ENCODE measurements around the gene ACTR3.

The ACTR3 gene

GRCh38 chr2:114006460-114006859, 116.6 kb downstream of the ACTR3 start:
- H3K27ac ChIP-seq (ENCODE audit: low read length): no peak overlapping the region
- H4K20me1 ChIP-seq (ENCODE audit: insufficient read depth, low read length): no peaks in the 10 kb centered on the region
- DNase-seq: no peak
- H3K9me3 ChIP-seq (ENCODE audit: insufficient read depth, low read length, severe bottlenecking): no peaks in the 10 kb centered on the region
- no peaks in the 10 kb centered on the region for H3K79me2 ChIP-seq (ENCODE audit: insufficient read depth, low read length)
- no peak overlapping the region for H3K4me3 ChIP-seq (ENCODE audit: low read depth in 1 of 2, low read length in 2 of 2)
- no peak overlapping the region for H3K9ac ChIP-seq (ENCODE audit: low read depth, low read length)
- H3K4me2 ChIP-seq (ENCODE audit: insufficient read depth, low read length): no peak overlapping the region
- H3K36me3 ChIP-seq (ENCODE audit: insufficient read depth, low read length): no peaks in the 10 kb centered on the region
- H2AFZ ChIP-seq (ENCODE audit: low read depth, low read length): no peak overlapping the region
- TF ChIP-seq EZH2 (IDR thresholded peaks at IDR 0.05; ENCODE audit: borderline replicate concordance, low read depth, low read length, severe bottlenecking): no peak
- no peak for TF ChIP-seq CTCF (IDR thresholded peaks at IDR 0.05; ENCODE audit: borderline replicate concordance, extremely low read depth, low read length, poor library complexity, severe bottlenecking)
- H3K4me1 ChIP-seq (ENCODE audit: insufficient read depth, low read length): no peaks in the 10 kb centered on the region
- no peak for ATAC-seq (ENCODE audit: insufficient read depth, low read depth)
- no peaks in the 10 kb centered on the region for H3K27me3 ChIP-seq (ENCODE audit: insufficient read depth, low read length, poor library complexity)

GRCh38 chr2:114007436-114007835, 117.5 kb downstream of the ACTR3 start:
- TF ChIP-seq EZH2 (IDR thresholded peaks at IDR 0.05; ENCODE audit: borderline replicate concordance, low read depth, low read length, severe bottlenecking) (no peak), CTCF (IDR thresholded peaks at IDR 0.05; ENCODE audit: borderline replicate concordance, extremely low read depth, low read length, poor library complexity, severe bottlenecking) (no peak)
- no peak for DNase-seq
- no peak overlapping the region for H3K27ac ChIP-seq (ENCODE audit: low read length)
- H4K20me1 ChIP-seq (ENCODE audit: insufficient read depth, low read length): no peaks in the 10 kb centered on the region
- H3K4me2 ChIP-seq (ENCODE audit: insufficient read depth, low read length): no peak overlapping the region
- H3K4me3 ChIP-seq (ENCODE audit: low read depth in 1 of 2, low read length in 2 of 2): no peak overlapping the region
- no peaks in the 10 kb centered on the region for H3K4me1 ChIP-seq (ENCODE audit: insufficient read depth, low read length)
- no peaks in the 10 kb centered on the region for H3K36me3 ChIP-seq (ENCODE audit: insufficient read depth, low read length)
- H3K79me2 ChIP-seq (ENCODE audit: insufficient read depth, low read length): no peaks in the 10 kb centered on the region
- ATAC-seq (ENCODE audit: insufficient read depth, low read depth): no peak
- H3K9ac ChIP-seq (ENCODE audit: low read depth, low read length): no peak overlapping the region
- no peak overlapping the region for H2AFZ ChIP-seq (ENCODE audit: low read depth, low read length)
- no peaks in the 10 kb centered on the region for H3K9me3 ChIP-seq (ENCODE audit: insufficient read depth, low read length, severe bottlenecking)
- no peaks in the 10 kb centered on the region for H3K27me3 ChIP-seq (ENCODE audit: insufficient read depth, low read length, poor library complexity)

GRCh38 chr2:114008720-114009119, 118.8 kb downstream of the ACTR3 start:
- Histone ChIP-seq H4K20me1 (ENCODE audit: insufficient read depth, low read length) (no peaks in the 10 kb centered on the region), H3K4me2 (ENCODE audit: insufficient read depth, low read length) (no peak overlapping the region), H3K79me2 (ENCODE audit: insufficient read depth, low read length) (no peaks in the 10 kb centered on the region), H3K4me1 (ENCODE audit: insufficient read depth, low read length) (no peaks in the 10 kb centered on the region), H2AFZ (ENCODE audit: low read depth, low read length) (no peak overlapping the region), H3K27ac (ENCODE audit: low read length) (no peak overlapping the region), H3K9me3 (ENCODE audit: insufficient read depth, low read length, severe bottlenecking) (no peaks in the 10 kb centered on the region), H3K4me3 (ENCODE audit: low read depth in 1 of 2, low read length in 2 of 2) (no peak overlapping the region), H3K9ac (ENCODE audit: low read depth, low read length) (no peak overlapping the region), H3K27me3 (ENCODE audit: insufficient read depth, low read length, poor library complexity) (no peaks in the 10 kb centered on the region), H3K36me3 (ENCODE audit: insufficient read depth, low read length) (no peaks in the 10 kb centered on the region)
- ATAC-seq (ENCODE audit: insufficient read depth, low read depth): no peak
- TF ChIP-seq CTCF (IDR thresholded peaks at IDR 0.05; ENCODE audit: borderline replicate concordance, extremely low read depth, low read length, poor library complexity, severe bottlenecking) (no peak), EZH2 (IDR thresholded peaks at IDR 0.05; ENCODE audit: borderline replicate concordance, low read depth, low read length, severe bottlenecking) (no peak)
- DNase-seq: no peak

All from DND-41 (cell line).